Natural killer cell (primary cell): ENCODE results near the gene ATP8B3. TPM values are rescaled to one million over a fixed set of nuclear protein-coding genes. Genes with fewer than 3 reads are reported as not detected.

ENCODE experiments used
- ATAC-seq, 3 donors: fragments of 150-1000 bp in 2 of 3; fragments of 200-7000 bp in 1 of 3; cut with Tn5 transposase; 1 replicate in 1 of 3; 2 replicates in 2 of 3; pipeline ENCODE4 v1.10.0; 2021; ENCODE audit warnings: mild to moderate bottlenecking in 2 of 3, moderate library complexity in 2 of 3
- DNase-seq, 2 donors: peaks; one replicate each; pipeline versions ENCODE4 v3.0.0 to v3.0.0-alpha.2; 2013 to 2021; ENCODE audit warnings: mixed read lengths in 1 of 2
- H3K27ac ChIP-seq: one replicate; pipeline ENCODE4 v1.5.1; 2013; ENCODE audit warnings: mild to moderate bottlenecking, low read length
- H3K27me3 ChIP-seq: one replicate; pipeline ENCODE4 v1.6.1; 2013; ENCODE audit warnings: low read length; ENCODE audit not compliant: control insufficient read depth, insufficient read depth
- H3K36me3 ChIP-seq: one replicate; pipeline ENCODE4 v1.6.1; 2013; ENCODE audit warnings: low read length; ENCODE audit not compliant: control insufficient read depth, insufficient read depth
- H3K4me1 ChIP-seq: one replicate; pipeline ENCODE4 v1.6.1; 2013; ENCODE audit warnings: low read length; ENCODE audit not compliant: control insufficient read depth, insufficient read depth
- H3K4me3 ChIP-seq: one replicate; pipeline ENCODE4 v1.5.1; 2013; ENCODE audit warnings: low read length
- H3K9me3 ChIP-seq: one replicate; pipeline ENCODE4 v1.6.1; 2013; ENCODE audit warnings: low read length; ENCODE audit not compliant: control insufficient read depth, insufficient read depth
- H3K27ac Mint-ChIP-seq, 2 donors: one replicate each; pipeline ENCODE4 v1.8.0; 2022; ENCODE audit warnings: mild to moderate bottlenecking in 2 of 2, mixed read lengths in 2 of 2, moderate library complexity in 1 of 2
- H3K27me3 Mint-ChIP-seq, 2 donors: one replicate each; pipeline ENCODE4 v1.8.0; 2022; ENCODE audit warnings: low read depth in 2 of 2, mixed read lengths in 2 of 2
- H3K36me3 Mint-ChIP-seq: one replicate; pipeline ENCODE4 v1.8.0; 2022; ENCODE audit warnings: mixed read lengths
- H3K4me1 Mint-ChIP-seq, 2 donors: one replicate each; pipeline ENCODE4 v1.8.0; 2022; ENCODE audit warnings: mixed read lengths in 2 of 2
- H3K4me3 Mint-ChIP-seq: one replicate; pipeline ENCODE4 v1.8.0; 2022; ENCODE audit warnings: mild to moderate bottlenecking, moderate library complexity, mixed read lengths
- H3K9me3 Mint-ChIP-seq, 2 donors: one replicate each; pipeline ENCODE4 v1.8.0; 2022; ENCODE audit warnings: mixed read lengths in 2 of 2
- CTCF ChIP-seq: fragments of 200-600 bp; IDR thresholded peaks from one replicate; pipeline ENCODE4 v1.8.0; 2022; ENCODE audit warnings: antibody characterized with exemption
- WGBS: methylation state at CpG from one replicate; pipeline ENCODE4 v1.1.7; 2013; ENCODE audit warnings: missing lambda C conversion rate; ENCODE audit not compliant: insufficient coverage; 5-methylcytosine and 5-hydroxymethylcytosine counted together
- intact Hi-C: fragments of 100-400 bp; cut with micrococcal nuclease; formaldehyde crosslinking; loops from one replicate; pipeline ENCODE4 v1.14.2; 2022
- total RNA-seq, 4 donors: library from RNA; stranded (reverse); fragments of 120-200 nt in 1 of 4; gene quantifications; one replicate each; pipeline versions ENCODE4 v1.2.3 to v1.2.4, GENCODE V29; 2013 to 2022

ATP8B3 gene
- total RNA-seq, 3 donors from 2014 or later (not counting 1 experiment from before 2014, with no cell fraction given): 5.3 to 11.5 (median 11.2) TPM

- ATAC-seq (no peak), DNase-seq (no peak)
- Histone ChIP-seq H3K4me3 (no peak overlapping the region), H3K4me1 (no peaks in the 10 kb centered on the region), H3K9me3 (peaks cover 7% of the 10 kb centered on the region), H3K36me3 (no peaks in the 10 kb centered on the region), H3K27me3 (peaks cover 8% of the 10 kb centered on the region), H3K27ac (no peak overlapping the region)
- no peak overlapping the region for H3K4me3 Mint-ChIP-seq
- H3K36me3 Mint-ChIP-seq: no peaks in the 10 kb centered on the region
- no peaks in the 10 kb centered on the region for H3K4me1 Mint-ChIP-seq
- H3K27ac Mint-ChIP-seq: no peak overlapping the region
- intact Hi-C loops: no loop called here
- TF ChIP-seq CTCF: no peak
- no peaks in the 10 kb centered on the region for H3K9me3 Mint-ChIP-seq
- peaks cover 0 to 10% of the 10 kb centered on the region in 2 donors for H3K27me3 Mint-ChIP-seq
- 91% methylated on average over 6 of the region's 8 CpGs for WGBS
These were observed 25.4 kb downstream of the ATP8B3 start for GRCh38 chr19:1786668-1787067.

- no peak for DNase-seq
- no peak overlapping the region for H3K27ac Mint-ChIP-seq
- no peaks in the 10 kb centered on the region for H3K36me3 ChIP-seq
- H3K4me1 Mint-ChIP-seq: no peaks in the 10 kb centered on the region
- 94% methylated on average over 19 of the region's 19 CpGs for WGBS
- intact Hi-C loops: no loop called here
- H3K9me3 ChIP-seq: peaks cover 9% of the 10 kb centered on the region
- no peaks in the 10 kb centered on the region for H3K9me3 Mint-ChIP-seq
- no peak overlapping the region for H3K27ac ChIP-seq
- H3K27me3 Mint-ChIP-seq: peaks cover 0 to 18% of the 10 kb centered on the region in 2 donors
- H3K4me3 ChIP-seq: no peak overlapping the region
- H3K4me3 Mint-ChIP-seq: no peak overlapping the region
- H3K36me3 Mint-ChIP-seq: no peaks in the 10 kb centered on the region
- no peak for TF ChIP-seq CTCF
- no peak for ATAC-seq
- peaks cover 11% of the 10 kb centered on the region for H3K27me3 ChIP-seq
- H3K4me1 ChIP-seq: no peaks in the 10 kb centered on the region
These were observed 26.8 kb downstream of the ATP8B3 start for GRCh38 chr19:1785310-1785709.

- Histone ChIP-seq H3K9me3 (peaks cover 9% of the 10 kb centered on the region), H3K27ac (no peak overlapping the region), H3K36me3 (no peaks in the 10 kb centered on the region), H3K4me3 (no peak overlapping the region), H3K4me1 (no peaks in the 10 kb centered on the region), H3K27me3 (peaks cover 18% of the 10 kb centered on the region)
- Mint-ChIP-seq H3K4me3 (no peak overlapping the region), H3K27ac (no peak overlapping the region), H3K36me3 (no peaks in the 10 kb centered on the region), H3K4me1 (no peaks in the 10 kb centered on the region), H3K27me3 (peaks cover 8 to 30% of the 10 kb centered on the region in 2 donors), H3K9me3 (no peaks in the 10 kb centered on the region)
- TF ChIP-seq CTCF: no peak
- intact Hi-C loops: no loop called here
- DNase-seq (no peak), ATAC-seq (no peak)
- WGBS: 32% methylated on average over 9 of the region's 9 CpGs
These were observed 28.2 kb downstream of the ATP8B3 start for GRCh38 chr19:1783874-1784273.

- no peaks in the 10 kb centered on the region for H3K36me3 Mint-ChIP-seq
- peaks cover 10 to 32% of the 10 kb centered on the region in 2 donors for H3K27me3 Mint-ChIP-seq
- no peak for ATAC-seq
- Histone ChIP-seq H3K4me1 (no peaks in the 10 kb centered on the region), H3K4me3 (no peak overlapping the region), H3K36me3 (no peaks in the 10 kb centered on the region), H3K27ac (no peak overlapping the region), H3K27me3 (peaks cover 18% of the 10 kb centered on the region), H3K9me3 (peaks cover 9% of the 10 kb centered on the region)
- H3K27ac Mint-ChIP-seq: no peak overlapping the region
- WGBS: 82% methylated on average over 4 of the region's 4 CpGs
- H3K9me3 Mint-ChIP-seq: no peaks in the 10 kb centered on the region
- no peaks in the 10 kb centered on the region for H3K4me1 Mint-ChIP-seq
- intact Hi-C loops: no loop called here
- TF ChIP-seq CTCF: no peak
- H3K4me3 Mint-ChIP-seq: no peak overlapping the region
- DNase-seq: no peak
These were observed 28.7 kb downstream of the ATP8B3 start for GRCh38 chr19:1783354-1783753.
